Mammary microvascular endothelial cell (primary cell): ENCODE measurements around the gene GDNF. TPM values are rescaled to one million over a fixed set of nuclear protein-coding genes. Genes with fewer than 3 reads are reported as not detected.

ENCODE experiments used
- total RNA-seq: library from RNA; depleted of rRNA; stranded (reverse); fragments of >200 nt; gene quantifications from 2 replicates; pipeline ENCODE4 v1.2.3, GENCODE V29; 2015

The GDNF gene, protein sequence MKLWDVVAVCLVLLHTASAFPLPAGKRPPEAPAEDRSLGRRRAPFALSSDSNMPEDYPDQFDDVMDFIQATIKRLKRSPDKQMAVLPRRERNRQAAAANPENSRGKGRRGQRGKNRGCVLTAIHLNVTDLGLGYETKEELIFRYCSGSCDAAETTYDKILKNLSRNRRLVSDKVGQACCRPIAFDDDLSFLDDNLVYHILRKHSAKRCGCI
- total RNA-seq, result not detected in 2 replicates

DNA sequence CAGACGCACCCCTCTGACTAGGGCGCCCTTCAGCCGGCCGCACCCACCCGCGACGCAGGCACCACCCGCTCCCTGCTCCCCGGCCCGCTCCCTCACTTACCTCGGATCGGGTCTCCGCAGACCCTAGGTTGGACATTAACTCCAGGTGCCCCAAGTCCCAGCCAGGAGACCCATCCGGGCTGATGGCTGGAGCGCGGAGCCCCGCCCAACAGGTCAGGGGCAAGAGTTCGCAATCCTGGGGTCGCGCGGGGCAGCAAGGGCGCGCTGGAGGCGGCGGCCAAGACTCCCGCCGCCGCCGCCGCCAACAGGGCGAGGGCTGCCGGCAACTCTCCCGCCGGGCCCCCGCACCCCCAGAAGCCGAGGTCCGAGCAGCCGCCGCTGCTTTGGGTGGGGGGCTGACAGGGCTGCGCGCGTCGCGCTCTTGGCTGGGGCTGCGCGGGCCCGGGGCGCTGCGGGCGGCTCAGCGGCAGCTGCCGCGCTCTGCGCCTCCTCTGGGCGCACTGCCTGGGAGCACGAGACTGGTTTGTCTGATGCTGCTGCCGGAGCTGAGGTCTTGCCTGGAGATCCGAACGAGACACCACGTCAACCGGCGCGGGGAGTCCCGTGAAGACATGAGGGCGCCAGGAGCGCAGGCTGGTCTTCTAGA is at the start of gene GDNF:
TSS of gene GDNF (minus strand) at position 635 of the 646 bp plus-strand sequence. CDS start 5,245 bp downstream, outside the sequence.

